Spinal cord (tissue), 10 donors: Measurements from ENCODE around the gene ST3GAL3. TPM values are rescaled to one million over a fixed set of nuclear protein-coding genes. Genes with fewer than 3 reads are reported as not detected.
A peak's percentile ranks its signal among the peaks of the same experiment; 100 is the strongest.

Experiments used
- DNase-seq, 6 donors: peaks; one replicate each; pipeline versions ENCODE4 v3.0.0 to v3.0.0-alpha.2; 2013 to 2015; ENCODE audit warnings: low spot score in 6 of 6, low read depth in 4 of 6
- H3K27ac ChIP-seq: one replicate; pipeline ENCODE4 v1.5.1; 2013; ENCODE audit warnings: low read depth, low read length, control low read depth
- H3K27me3 ChIP-seq: one replicate; pipeline ENCODE4 v1.6.1; 2013; ENCODE audit warnings: low read length; ENCODE audit not compliant: control insufficient read depth, insufficient read depth
- H3K36me3 ChIP-seq: one replicate; pipeline ENCODE4 v1.6.1; 2013; ENCODE audit warnings: low read length; ENCODE audit not compliant: control insufficient read depth, insufficient read depth
- H3K4me1 ChIP-seq: one replicate; pipeline ENCODE4 v1.6.1; 2013; ENCODE audit warnings: low read length; ENCODE audit not compliant: control insufficient read depth, insufficient read depth
- H3K4me3 ChIP-seq: one replicate; pipeline ENCODE4 v1.5.1; 2013; ENCODE audit warnings: low read depth, low read length, control low read depth
- H3K9me3 ChIP-seq: one replicate; pipeline ENCODE4 v1.6.1; 2013; ENCODE audit warnings: low read length; ENCODE audit not compliant: control insufficient read depth, insufficient read depth
- WGBS: methylation state at CpG from one replicate; pipeline ENCODE4 v1.1.5; 2013; ENCODE audit warnings: missing lambda C conversion rate; ENCODE audit not compliant: insufficient coverage; 5-methylcytosine and 5-hydroxymethylcytosine counted together
- polyA plus RNA-seq, 2 donors: library from polyadenylated mRNA; unstranded; fragments of 120-200 nt; gene quantifications; one replicate each; pipeline ENCODE4 v1.2.1, GENCODE V29; 2013; ENCODE audit not compliant: insufficient read length in 2 of 2
- total RNA-seq, 2 donors: library from RNA; depleted of rRNA in 1 of 2; stranded (reverse); fragments of 120-200 nt in 1 of 2; fragments of >200 nt in 1 of 2; gene quantifications; one replicate each; pipeline versions ENCODE4 v1.2.3 to v1.2.4, GENCODE V29; 2013 to 2014
- donor health status: healthy.

ST3GAL3 gene
- total and polyA plus RNA-seq, 4 donors, result 29.6 to 71.0 (median 52.9) TPM

GRCh38 chr1:43861988-43862735 is 154.8 kb downstream of the ST3GAL3 start:
- no peak overlapping the region for H3K27ac ChIP-seq
- H3K4me1 ChIP-seq, result no peaks in the 10 kb centered on the region
- WGBS, result 75% methylated on average over 4 of the region's 7 CpGs

GRCh38 chr1:43864111-43865045 is 157.0 kb downstream of the ST3GAL3 start:
- no peaks in the 10 kb centered on the region for H3K4me1 ChIP-seq
- WGBS, result 79% methylated on average over 5 of the region's 7 CpGs
- H3K9me3 ChIP-seq, result no peaks in the 10 kb centered on the region
- no peak overlapping the region for H3K4me3 ChIP-seq
- H3K27me3 ChIP-seq, result no peaks in the 10 kb centered on the region
- H3K36me3 ChIP-seq, result peaks cover 5% of the 10 kb centered on the region
- no peak overlapping the region for H3K27ac ChIP-seq
- no peak for DNase-seq

More at GRCh38 chr1:43861988-43862735, 154.8 kb downstream of the ST3GAL3 start:
- DNase-seq, result no peak
- Histone ChIP-seq H3K9me3 (no peaks in the 10 kb centered on the region), H3K36me3 (peaks cover 10% of the 10 kb centered on the region), H3K27me3 (no peaks in the 10 kb centered on the region), H3K4me3 (no peak overlapping the region)

GRCh38 chr1:43866201-43866600 is 158.9 kb downstream of the ST3GAL3 start:
- 91% methylated on average over 1 of the region's 2 CpGs for WGBS
- Histone ChIP-seq H3K4me3 (no peak overlapping the region), H3K27me3 (no peaks in the 10 kb centered on the region), H3K36me3 (peaks cover 2% of the 10 kb centered on the region), H3K27ac (no peak overlapping the region), H3K9me3 (no peaks in the 10 kb centered on the region), H3K4me1 (no peaks in the 10 kb centered on the region)
- no peak for DNase-seq

- DNase-seq, result no peak
- no CpG with 5 or more reads among the region's 2 CpGs for WGBS
- Histone ChIP-seq H3K36me3 (no peaks in the 10 kb centered on the region), H3K4me1 (no peaks in the 10 kb centered on the region), H3K27me3 (no peaks in the 10 kb centered on the region), H3K4me3 (no peak overlapping the region), H3K9me3 (no peaks in the 10 kb centered on the region), H3K27ac (no peak overlapping the region)
Measured at GRCh38 chr1:43867976-43868740, 160.8 kb downstream of the ST3GAL3 start.

- H3K4me1 ChIP-seq, result no peaks in the 10 kb centered on the region
- no peaks in the 10 kb centered on the region for H3K9me3 ChIP-seq
- peak in 2 of 6 donors; percentile 61 to 81 for DNase-seq
- H3K27ac ChIP-seq, result no peak overlapping the region
- no peaks in the 10 kb centered on the region for H3K27me3 ChIP-seq
- H3K36me3 ChIP-seq, result no peaks in the 10 kb centered on the region
- WGBS, result no CpG with 5 or more reads among the region's 2 CpGs
- no peak overlapping the region for H3K4me3 ChIP-seq
Measured at GRCh38 chr1:43868741-43869067, 161.4 kb downstream of the ST3GAL3 start.

- no peak overlapping the region for H3K4me3 ChIP-seq
- WGBS, result 82% methylated on average over 3 of the region's 3 CpGs
- no peaks in the 10 kb centered on the region for H3K36me3 ChIP-seq
- no peak overlapping the region for H3K27ac ChIP-seq
- no peak for DNase-seq
- H3K4me1 ChIP-seq, result no peaks in the 10 kb centered on the region
- H3K9me3 ChIP-seq, result no peaks in the 10 kb centered on the region
- H3K27me3 ChIP-seq, result no peaks in the 10 kb centered on the region
Measured at GRCh38 chr1:43870306-43870705, 163.0 kb downstream of the ST3GAL3 start.

GRCh38 chr1:43871181-43871910 is 164.0 kb downstream of the ST3GAL3 start:
- no peak overlapping the region for H3K4me3 ChIP-seq
- no peak for DNase-seq
- H3K9me3 ChIP-seq, result no peaks in the 10 kb centered on the region
- no peaks in the 10 kb centered on the region for H3K4me1 ChIP-seq
- no peaks in the 10 kb centered on the region for H3K27me3 ChIP-seq
- no peaks in the 10 kb centered on the region for H3K36me3 ChIP-seq
- WGBS, result 90% methylated on average over 2 of the region's 3 CpGs
- no peak overlapping the region for H3K27ac ChIP-seq

- no peaks in the 10 kb centered on the region for H3K9me3 ChIP-seq
- no CpG with 5 or more reads among the region's 5 CpGs for WGBS
- no peak overlapping the region for H3K4me3 ChIP-seq
- H3K4me1 ChIP-seq, result no peaks in the 10 kb centered on the region
- no peaks in the 10 kb centered on the region for H3K36me3 ChIP-seq
- no peaks in the 10 kb centered on the region for H3K27me3 ChIP-seq
- no peak overlapping the region for H3K27ac ChIP-seq
- no peak for DNase-seq
Measured at GRCh38 chr1:43872280-43872679, 164.9 kb downstream of the ST3GAL3 start.

GRCh38 chr1:43873851-43874250 is 166.5 kb downstream of the ST3GAL3 start:
- Histone ChIP-seq H3K4me3 (no peak overlapping the region), H3K36me3 (no peaks in the 10 kb centered on the region), H3K27ac (no peak overlapping the region), H3K4me1 (no peaks in the 10 kb centered on the region), H3K9me3 (no peaks in the 10 kb centered on the region), H3K27me3 (no peaks in the 10 kb centered on the region)
- DNase-seq, result no peak
